C1 segment of cervical spinal cord (tissue), 14 donors: ENCODE results near the gene OR2A42.
"Not testable (repeated sequence)": the region's sequence is repeated elsewhere in the genome, so short reads cannot be mapped to it uniquely, and the experiment has no call there.

Experiments
- DNase-seq, 14 donors: peaks; one replicate each; lab custom pipeline; 2025; lab: John Stamatoyannopoulos, UW

OR2A42 gene

GRCh38 chr7:144223675-144224074, 15.7 kb downstream of the OR2A42 start:
- not testable (repeated sequence) for DNase-seq

- not testable (repeated sequence) for DNase-seq
Measured at GRCh38 chr7:144220531-144220930, 18.9 kb downstream of the OR2A42 start.

- DNase-seq, result not testable (repeated sequence)
Measured at GRCh38 chr7:144219149-144219548, 20.3 kb downstream of the OR2A42 start.

- DNase-seq, result not testable (repeated sequence)
Measured at GRCh38 chr7:144218581-144218980, 20.8 kb downstream of the OR2A42 start.

GRCh38 chr7:144217200-144217599, 22.2 kb downstream of the OR2A42 start:
- not testable (repeated sequence) for DNase-seq

GRCh38 chr7:144205306-144205705, 34.1 kb downstream of the OR2A42 start:
- not testable (repeated sequence) for DNase-seq

GRCh38 chr7:144203086-144203485, 36.3 kb downstream of the OR2A42 start:
- DNase-seq, result not testable (repeated sequence)

GRCh38 chr7:144201978-144202377, 37.4 kb downstream of the OR2A42 start:
- not testable (repeated sequence) for DNase-seq

GRCh38 chr7:144198934-144199333, 40.5 kb downstream of the OR2A42 start:
- DNase-seq, result not testable (repeated sequence)

GRCh38 chr7:144195212-144195872, 44.1 kb downstream of the OR2A42 start, which contains the start of gene ARHGEF35:
ARHGEF35 (minus strand) TSS chr7:144195833; CDS start chr7:144188383, 7,450 bp downstream.
- DNase-seq, result not testable (repeated sequence)

- DNase-seq, result not testable (repeated sequence)
Measured at GRCh38 chr7:144194453-144194852, 45.0 kb downstream of the OR2A42 start.

- DNase-seq, result not testable (repeated sequence)
Measured at GRCh38 chr7:144193782-144194181, 45.6 kb downstream of the OR2A42 start.

- DNase-seq, result not testable (repeated sequence)
Measured at GRCh38 chr7:144188578-144189171, 50.7 kb downstream of the OR2A42 start.

GRCh38 chr7:144187848-144188247, 51.6 kb downstream of the OR2A42 start:
- not testable (repeated sequence) for DNase-seq

GRCh38 chr7:144183166-144183565, 56.2 kb downstream of the OR2A42 start, which contains the start of gene CTAGE4:
CTAGE4 (plus strand) TSS chr7:144183466; CDS start chr7:144183504, 38 bp downstream.
- DNase-seq, result not testable (repeated sequence)

- DNase-seq, result not testable (repeated sequence)
Measured at GRCh38 chr7:144179165-144179479, 60.3 kb downstream of the OR2A42 start.

GRCh38 chr7:144178380-144179164, 60.8 kb downstream of the OR2A42 start:
- not testable (repeated sequence) for DNase-seq
